ENCODE results near the gene GPATCH11. TPM values are rescaled to one million over a fixed set of nuclear protein-coding genes. Genes with fewer than 3 reads are reported as not detected.

GPATCH11 gene
- total and polyA plus RNA-seq, 3 experiments from 2014 or later, result 9.0 to 20.2 (median 17.8) TPM

- Histone ChIP-seq H3K9me3 (ENCODE audit: low read length) (no peaks in the 10 kb centered on the region), H3K4me1 (ENCODE audit: insufficient read depth, low read length) (no peaks in the 10 kb centered on the region), H3K27me3 (ENCODE audit: insufficient read depth, low read length, poor library complexity, severe bottlenecking) (no peaks in the 10 kb centered on the region), H3K4me3 (ENCODE audit: low read length) (no peak overlapping the region), H3K36me3 (ENCODE audit: insufficient read depth, low read length) (peaks cover 25% of the 10 kb centered on the region), H3K27ac (ENCODE audit: low read depth, low read length) (no peak overlapping the region)
- no peak for DNase-seq
- Mint-ChIP-seq H3K36me3 (peaks cover 0 to 76% (median 14%) of the 10 kb centered on the region in 3 donors), H3K27me3 (no peaks in the 10 kb centered on the region), H3K4me1 (peaks cover 12 to 21% (median 13%) of the 10 kb centered on the region in 3 donors), H3K27ac (peak overlapping the region in 1 of 8 donors; percentile 54), H3K9me3 (no peaks in the 10 kb centered on the region), H3K4me3 (no peak overlapping the region)
- ChIA-PET POLR2A (interaction anchor here (0.6 kb wide), 1 partner anchor 426 kb away, joined by 3 read pairs; no protein-coding TSS in a partner anchor), CTCF (no interaction called here)
Observed at GRCh38 chr2:37091873-37092272, 7.6 kb downstream of the GPATCH11 start.

- Mint-ChIP-seq H3K27ac (peak overlapping the region in 3 of 8 donors; percentile 0 to 87 (median 16)), H3K9me3 (no peaks in the 10 kb centered on the region), H3K4me3 (no peak overlapping the region), H3K36me3 (peaks cover 0 to 83% (median 21%) of the 10 kb centered on the region in 3 donors), H3K4me1 (peaks cover 0 to 4% (median 0%) of the 10 kb centered on the region in 3 donors), H3K27me3 (no peaks in the 10 kb centered on the region)
- Histone ChIP-seq H3K4me3 (ENCODE audit: low read length) (no peak overlapping the region), H3K27ac (ENCODE audit: low read depth, low read length) (no peak overlapping the region), H3K27me3 (ENCODE audit: insufficient read depth, low read length, poor library complexity, severe bottlenecking) (no peaks in the 10 kb centered on the region), H3K36me3 (ENCODE audit: insufficient read depth, low read length) (peaks cover 17% of the 10 kb centered on the region), H3K4me1 (ENCODE audit: insufficient read depth, low read length) (no peaks in the 10 kb centered on the region), H3K9me3 (ENCODE audit: low read length) (no peaks in the 10 kb centered on the region)
- DNase-seq, result no peak
- POLR2A ChIA-PET, result no interaction called here
- CTCF ChIA-PET, result no interaction called here
Observed at GRCh38 chr2:37096568-37096967, 12.2 kb downstream of the GPATCH11 start.

- Mint-ChIP-seq H3K27me3 (no peaks in the 10 kb centered on the region), H3K9me3 (no peaks in the 10 kb centered on the region), H3K4me1 (no peaks in the 10 kb centered on the region), H3K36me3 (peaks cover 0 to 78% (median 21%) of the 10 kb centered on the region in 3 donors), H3K27ac (no peak overlapping the region), H3K4me3 (no peak overlapping the region)
- Histone ChIP-seq H3K9me3 (ENCODE audit: low read length) (no peaks in the 10 kb centered on the region), H3K4me3 (ENCODE audit: low read length) (no peak overlapping the region), H3K27ac (ENCODE audit: low read depth, low read length) (no peak overlapping the region), H3K27me3 (ENCODE audit: insufficient read depth, low read length, poor library complexity, severe bottlenecking) (no peaks in the 10 kb centered on the region), H3K36me3 (ENCODE audit: insufficient read depth, low read length) (peaks cover 9% of the 10 kb centered on the region), H3K4me1 (ENCODE audit: insufficient read depth, low read length) (no peaks in the 10 kb centered on the region)
- CTCF ChIA-PET, result no interaction called here
- no peak for DNase-seq
- POLR2A ChIA-PET, result no interaction called here
Observed at GRCh38 chr2:37098416-37099118, 14.2 kb downstream of the GPATCH11 start.

- Mint-ChIP-seq H3K4me3 (no peak overlapping the region), H3K9me3 (no peaks in the 10 kb centered on the region), H3K27me3 (no peaks in the 10 kb centered on the region), H3K36me3 (peaks cover 0 to 78% (median 18%) of the 10 kb centered on the region in 3 donors), H3K27ac (peak overlapping the region in 4 of 8 donors; percentile 4 to 66 (median 42)), H3K4me1 (no peaks in the 10 kb centered on the region)
- H3K36me3 ChIP-seq (ENCODE audit: insufficient read depth, low read length), result peaks cover 3% of the 10 kb centered on the region
- H3K9me3 ChIP-seq (ENCODE audit: low read length), result no peaks in the 10 kb centered on the region
- no peaks in the 10 kb centered on the region for H3K4me1 ChIP-seq (ENCODE audit: insufficient read depth, low read length)
- DNase-seq, result no peak
- H3K4me3 ChIP-seq (ENCODE audit: low read length), result no peak overlapping the region
- no peak overlapping the region for H3K27ac ChIP-seq (ENCODE audit: low read depth, low read length)
- POLR2A ChIA-PET, result no interaction called here
- H3K27me3 ChIP-seq (ENCODE audit: insufficient read depth, low read length, poor library complexity, severe bottlenecking), result no peaks in the 10 kb centered on the region
- CTCF ChIA-PET, result no interaction called here
Observed at GRCh38 chr2:37100054-37100453, 15.7 kb downstream of the GPATCH11 start.

GRCh38 chr2:37102588-37102987 is 18.3 kb downstream of the GPATCH11 start:
- DNase-seq, result no peak
- Mint-ChIP-seq H3K27ac (no peak overlapping the region), H3K27me3 (no peaks in the 10 kb centered on the region), H3K4me3 (no peak overlapping the region), H3K36me3 (peaks cover 0 to 77% (median 24%) of the 10 kb centered on the region in 3 donors), H3K4me1 (no peaks in the 10 kb centered on the region), H3K9me3 (no peaks in the 10 kb centered on the region)
- Histone ChIP-seq H3K9me3 (ENCODE audit: low read length) (no peaks in the 10 kb centered on the region), H3K4me1 (ENCODE audit: insufficient read depth, low read length) (no peaks in the 10 kb centered on the region), H3K27me3 (ENCODE audit: insufficient read depth, low read length, poor library complexity, severe bottlenecking) (no peaks in the 10 kb centered on the region), H3K4me3 (ENCODE audit: low read length) (no peak overlapping the region), H3K36me3 (ENCODE audit: insufficient read depth, low read length) (peaks cover 5% of the 10 kb centered on the region), H3K27ac (ENCODE audit: low read depth, low read length) (no peak overlapping the region)
- ChIA-PET CTCF (no interaction called here), POLR2A (no interaction called here)

GRCh38 chr2:37104178-37104577 is 19.9 kb downstream of the GPATCH11 start:
- H3K4me1 Mint-ChIP-seq, result no peaks in the 10 kb centered on the region
- no peaks in the 10 kb centered on the region for H3K27me3 Mint-ChIP-seq
- CTCF ChIA-PET, result no interaction called here
- Histone ChIP-seq H3K4me1 (ENCODE audit: insufficient read depth, low read length) (no peaks in the 10 kb centered on the region), H3K27me3 (ENCODE audit: insufficient read depth, low read length, poor library complexity, severe bottlenecking) (no peaks in the 10 kb centered on the region), H3K27ac (ENCODE audit: low read depth, low read length) (no peak overlapping the region), H3K36me3 (ENCODE audit: insufficient read depth, low read length) (peaks cover 11% of the 10 kb centered on the region), H3K4me3 (ENCODE audit: low read length) (no peak overlapping the region), H3K9me3 (ENCODE audit: low read length) (no peaks in the 10 kb centered on the region)
- peaks cover 4 to 85% (median 32%) of the 10 kb centered on the region in 3 donors for H3K36me3 Mint-ChIP-seq
- DNase-seq, result no peak
- peak overlapping the region in 3 of 8 donors; percentile 64 to 75 (median 73) for H3K27ac Mint-ChIP-seq
- no peak overlapping the region for H3K4me3 Mint-ChIP-seq
- no peaks in the 10 kb centered on the region for H3K9me3 Mint-ChIP-seq
- POLR2A ChIA-PET, result interaction anchor here (0.6 kb wide), 1 partner anchor 55 kb away, joined by 3 read pairs; no protein-coding TSS in a partner anchor

- Mint-ChIP-seq H3K27me3 (no peaks in the 10 kb centered on the region), H3K4me1 (no peaks in the 10 kb centered on the region), H3K36me3 (peaks cover 4 to 83% (median 28%) of the 10 kb centered on the region in 3 donors), H3K9me3 (no peaks in the 10 kb centered on the region), H3K4me3 (no peak overlapping the region), H3K27ac (peak overlapping the region in 4 of 8 donors; percentile 28 to 78 (median 60))
- H3K27ac ChIP-seq (ENCODE audit: low read depth, low read length), result no peak overlapping the region
- no peaks in the 10 kb centered on the region for H3K4me1 ChIP-seq (ENCODE audit: insufficient read depth, low read length)
- CTCF ChIA-PET, result no interaction called here
- DNase-seq, result no peak
- no peak overlapping the region for H3K4me3 ChIP-seq (ENCODE audit: low read length)
- peaks cover 15% of the 10 kb centered on the region for H3K36me3 ChIP-seq (ENCODE audit: insufficient read depth, low read length)
- H3K9me3 ChIP-seq (ENCODE audit: low read length), result no peaks in the 10 kb centered on the region
- POLR2A ChIA-PET, result no interaction called here
- H3K27me3 ChIP-seq (ENCODE audit: insufficient read depth, low read length, poor library complexity, severe bottlenecking), result no peaks in the 10 kb centered on the region
Observed at GRCh38 chr2:37105150-37105549, 20.8 kb downstream of the GPATCH11 start.

GRCh38 chr2:37109523-37109922 is 25.2 kb downstream of the GPATCH11 start:
- Histone ChIP-seq H3K27ac (ENCODE audit: low read depth, low read length) (no peak overlapping the region), H3K36me3 (ENCODE audit: insufficient read depth, low read length) (peaks cover 15% of the 10 kb centered on the region), H3K4me1 (ENCODE audit: insufficient read depth, low read length) (no peaks in the 10 kb centered on the region), H3K9me3 (ENCODE audit: low read length) (no peaks in the 10 kb centered on the region), H3K27me3 (ENCODE audit: insufficient read depth, low read length, poor library complexity, severe bottlenecking) (no peaks in the 10 kb centered on the region), H3K4me3 (ENCODE audit: low read length) (no peak overlapping the region)
- Mint-ChIP-seq H3K4me3 (no peak overlapping the region), H3K27me3 (no peaks in the 10 kb centered on the region), H3K4me1 (no peaks in the 10 kb centered on the region), H3K9me3 (no peaks in the 10 kb centered on the region), H3K36me3 (peaks cover 4 to 75% (median 30%) of the 10 kb centered on the region in 3 donors), H3K27ac (peak overlapping the region in 1 of 8 donors; percentile 38)
- DNase-seq, result no peak
- POLR2A ChIA-PET, result no interaction called here
- CTCF ChIA-PET, result no interaction called here

Measured in CD8-positive, alpha-beta memory T cell (primary cell).